Stomach smooth muscle (tissue), 2 donors: Measurements from ENCODE around the gene LCAT.

ENCODE experiments used
- H3K27ac ChIP-seq: one replicate; pipeline ENCODE4 v1.7.0; 2013; ENCODE audit warnings: mild to moderate bottlenecking, low read length, inconsistent platforms
- H3K27me3 ChIP-seq, 2 donors: one replicate each; pipeline ENCODE4 v1.7.0; 2013; ENCODE audit warnings: low read length in 2 of 2; ENCODE audit not compliant: insufficient read depth in 2 of 2, control insufficient read depth in 1 of 2
- H3K36me3 ChIP-seq, 2 donors: one replicate each; pipeline ENCODE4 v1.7.0; 2013; ENCODE audit warnings: low read length in 2 of 2; ENCODE audit not compliant: control insufficient read depth in 2 of 2, insufficient read depth in 2 of 2
- H3K4me1 ChIP-seq: one replicate; pipeline ENCODE4 v1.7.0; 2013; ENCODE audit warnings: low read length; ENCODE audit not compliant: control insufficient read depth, insufficient read depth
- H3K4me3 ChIP-seq, 2 donors: one replicate each; pipeline ENCODE4 v1.7.0; 2013; ENCODE audit warnings: low read length in 2 of 2
- H3K9ac ChIP-seq, 2 donors: one replicate each; pipeline ENCODE4 v1.7.0; 2013; ENCODE audit warnings: low read length in 2 of 2, mild to moderate bottlenecking in 1 of 2
- H3K9me3 ChIP-seq, 2 donors: one replicate each; pipeline ENCODE4 v1.7.0; 2013; ENCODE audit warnings: low read length in 2 of 2; ENCODE audit not compliant: control insufficient read depth in 2 of 2
- donor health status: healthy.
- donor health status: Pancreatic carcinoma.

LCAT gene

DNA sequence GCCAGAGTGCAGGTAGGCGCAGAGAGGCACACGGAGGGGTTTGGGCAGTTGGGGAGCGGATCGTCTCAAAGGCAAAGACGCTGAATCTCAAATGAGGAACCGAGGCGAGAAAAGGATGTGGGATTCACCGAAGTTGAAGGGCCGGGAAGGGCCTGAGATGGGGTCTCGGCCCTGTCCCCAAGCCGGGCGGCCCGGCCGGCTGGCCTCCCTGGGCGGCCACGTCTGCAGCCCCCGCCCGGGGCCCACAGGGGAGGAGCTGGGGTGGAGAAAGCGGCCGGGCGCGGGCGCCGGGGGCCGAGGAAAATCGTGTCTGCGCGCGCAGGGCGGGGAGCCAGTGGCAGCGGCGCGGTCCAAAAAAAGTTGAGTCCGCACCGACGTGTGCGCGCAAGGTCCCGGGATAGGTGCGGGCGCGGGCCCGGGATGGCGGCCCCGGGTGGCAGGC, 24.1 kb upstream of the LCAT start:
- Histone ChIP-seq H3K4me3 (peak overlapping the region; percentile 96 to 97), H3K36me3 (peaks cover 0 to 5% of the 10 kb centered on the region in 2 donors), H3K4me1 (peaks cover 50% of the 10 kb centered on the region), H3K9me3 (no peaks in the 10 kb centered on the region), H3K9ac (peak overlapping the region; percentile 95), H3K27ac (peak overlapping the region; percentile 89), H3K27me3 (no peaks in the 10 kb centered on the region)

DNA sequence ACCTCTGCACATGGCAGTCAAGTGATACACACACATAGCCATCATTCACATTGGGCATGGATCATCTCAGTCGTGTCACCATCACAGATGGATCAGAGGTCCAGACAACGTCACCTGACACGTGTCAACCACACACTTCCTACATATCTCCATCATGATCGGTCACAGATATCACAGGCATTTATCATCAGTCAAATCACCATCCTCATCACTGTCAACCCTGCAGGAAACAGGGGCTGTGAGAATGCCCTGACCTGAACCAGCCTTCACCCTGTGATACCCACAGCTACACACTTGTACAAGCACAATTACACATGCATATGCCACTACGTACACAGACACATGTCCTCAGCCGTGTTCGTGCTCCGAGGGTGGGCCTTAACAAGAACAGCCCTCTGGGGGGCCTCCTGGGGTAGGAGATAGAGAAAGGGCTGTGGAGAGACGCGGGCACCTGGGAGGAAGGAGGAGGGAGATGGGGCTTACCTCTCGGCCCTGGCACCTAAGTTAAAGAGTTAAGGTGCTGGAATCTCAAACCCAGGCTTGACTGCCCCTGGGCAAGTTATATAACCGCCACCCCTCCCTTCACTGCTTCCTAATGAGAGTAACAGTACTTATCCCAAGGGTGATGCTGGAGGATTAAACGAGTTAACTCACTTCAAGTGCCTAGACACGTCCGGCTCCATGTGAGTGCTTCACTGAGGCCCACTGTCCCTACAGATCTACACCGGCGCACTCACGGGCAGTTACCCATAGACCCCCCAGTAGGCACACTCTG, 23.4 kb upstream of the LCAT start:
- peak overlapping the region; percentile 89 for H3K27ac ChIP-seq
- H3K4me3 ChIP-seq: peak overlapping the region; percentile 96 to 97
- no peaks in the 10 kb centered on the region for H3K27me3 ChIP-seq
- H3K9ac ChIP-seq: peak overlapping the region; percentile 95
- H3K9me3 ChIP-seq: no peaks in the 10 kb centered on the region
- peaks cover 51% of the 10 kb centered on the region for H3K4me1 ChIP-seq
- H3K36me3 ChIP-seq: peaks cover 5 to 10% of the 10 kb centered on the region in 2 donors

DNA sequence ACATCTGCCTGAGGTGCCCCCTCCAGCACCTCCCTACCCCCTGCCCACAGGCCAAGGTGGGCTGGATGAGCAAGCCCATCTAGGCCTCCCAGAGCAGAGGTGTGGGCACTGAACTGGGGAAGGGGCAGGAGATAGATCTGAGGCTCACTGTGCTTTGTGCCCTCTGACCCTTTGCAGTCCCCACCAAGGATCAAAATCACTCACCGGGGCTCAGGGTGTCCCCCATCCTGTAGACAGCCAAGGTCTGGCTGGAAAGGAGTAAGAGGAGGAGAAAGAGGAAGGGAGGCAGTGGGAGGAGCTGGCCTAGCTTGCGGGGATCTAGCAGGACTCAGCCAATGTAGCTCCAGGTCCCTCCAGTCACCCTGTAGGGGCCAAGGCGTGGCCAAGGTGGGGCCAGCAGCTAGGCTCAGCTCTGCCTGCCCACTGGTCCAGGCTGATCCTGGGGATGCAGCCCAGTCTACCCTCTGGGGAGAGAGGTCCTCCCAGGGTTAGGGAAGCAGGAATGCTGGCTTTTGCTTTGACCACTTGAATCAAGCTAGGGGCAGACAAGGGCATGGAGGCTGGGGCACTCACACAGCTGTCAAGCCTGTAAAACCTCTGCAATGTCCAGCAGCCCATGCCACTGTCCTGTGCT, 22.7 kb upstream of the LCAT start:
- Histone ChIP-seq H3K9me3 (no peaks in the 10 kb centered on the region), H3K4me3 (peak overlapping the region; percentile 96 to 97), H3K27me3 (no peaks in the 10 kb centered on the region), H3K36me3 (peaks cover 12 to 16% of the 10 kb centered on the region in 2 donors), H3K9ac (peak overlapping the region; percentile 95), H3K4me1 (peaks cover 58% of the 10 kb centered on the region), H3K27ac (peak overlapping the region; percentile 89)

DNA sequence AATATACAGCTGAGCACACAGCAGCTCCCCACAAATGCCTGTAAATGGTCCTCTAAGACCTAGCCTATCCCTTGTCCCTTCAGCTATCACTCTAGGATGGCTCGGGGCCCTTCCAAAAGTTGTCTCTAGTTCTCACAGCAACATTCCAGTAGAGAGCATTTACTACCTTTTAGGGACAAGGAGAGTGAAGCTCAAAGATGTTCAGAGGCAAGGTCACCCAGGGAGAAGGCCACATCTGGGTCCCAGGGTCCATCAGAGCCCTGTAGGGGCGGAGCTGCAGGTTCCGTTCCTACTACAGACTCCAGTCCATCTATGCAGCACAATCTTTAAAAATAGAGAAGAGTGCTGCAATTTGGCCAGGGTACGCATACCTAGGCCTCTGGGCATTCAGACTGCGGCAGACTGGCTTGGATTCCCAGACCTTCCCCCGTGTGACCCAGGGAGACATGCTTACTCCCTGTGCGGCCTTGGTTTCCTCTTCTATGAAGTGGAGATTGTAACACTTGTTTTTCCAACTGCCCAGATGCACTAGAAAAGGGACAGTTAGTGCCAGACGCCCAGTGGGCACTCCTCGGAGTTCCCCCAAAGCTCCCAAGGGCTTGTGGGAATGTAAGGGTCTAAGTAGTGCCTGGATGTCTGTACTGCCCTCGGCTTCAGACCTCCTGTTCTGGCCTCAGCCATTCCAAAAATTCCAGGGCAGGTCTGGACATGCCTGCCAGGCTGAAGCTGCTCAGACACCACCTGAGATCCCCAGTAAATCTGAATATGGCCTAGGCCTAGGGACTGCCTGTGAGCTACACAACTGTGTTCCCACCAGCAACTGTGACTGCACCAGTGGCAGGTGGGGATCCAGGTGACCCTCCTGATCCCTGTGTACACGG, 22.0 kb upstream of the LCAT start:
- Histone ChIP-seq H3K4me3 (peak overlapping the region; percentile 33 to 96), H3K4me1 (peaks cover 65% of the 10 kb centered on the region)

DNA sequence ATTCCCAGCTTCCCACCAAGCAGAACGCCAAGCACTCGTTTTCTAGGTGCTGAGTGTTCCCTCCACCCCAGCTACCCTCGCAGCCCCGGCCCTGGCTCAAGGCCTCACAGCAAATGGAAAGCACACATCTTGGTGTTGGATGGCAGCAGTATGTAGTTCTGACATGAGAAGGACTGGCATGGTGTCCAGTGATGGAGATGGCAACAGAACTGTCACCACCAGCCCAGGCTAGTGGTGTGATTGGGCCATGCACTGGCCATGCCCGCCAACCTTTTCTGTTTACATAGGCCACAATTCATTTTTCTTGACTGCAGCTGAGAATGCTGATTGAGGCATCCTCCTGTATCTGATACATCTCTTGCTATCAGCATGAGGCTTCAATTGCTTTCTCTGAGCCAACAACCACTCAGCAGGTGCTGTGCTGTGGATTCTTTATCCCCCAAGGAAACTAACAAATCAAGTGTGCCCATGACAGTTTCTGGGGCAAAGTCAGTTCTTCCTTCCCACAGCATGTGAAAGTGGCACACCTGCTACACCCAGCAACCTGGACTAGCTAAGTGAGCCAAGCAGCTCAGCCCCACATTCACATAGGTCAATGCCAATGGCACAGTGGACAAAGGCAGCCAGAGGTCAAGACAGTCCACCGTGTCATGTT, 20.7 kb upstream of the LCAT start:
- H3K36me3 ChIP-seq: peaks cover 28 to 35% of the 10 kb centered on the region in 2 donors
- no peaks in the 10 kb centered on the region for H3K9me3 ChIP-seq
- H3K27me3 ChIP-seq: no peaks in the 10 kb centered on the region
- H3K4me3 ChIP-seq: peak overlapping the region in 1 of 2 donors; percentile 29
- peak overlapping the region; percentile 89 for H3K27ac ChIP-seq
- peaks cover 75% of the 10 kb centered on the region for H3K4me1 ChIP-seq
- peak overlapping the region in 1 of 2 donors; percentile 14 for H3K9ac ChIP-seq

More for the DNA sequence above, 22.0 kb upstream of the LCAT start:
- Histone ChIP-seq H3K9ac (peak overlapping the region; percentile 95), H3K27me3 (no peaks in the 10 kb centered on the region), H3K9me3 (no peaks in the 10 kb centered on the region), H3K27ac (peak overlapping the region; percentile 89), H3K36me3 (peaks cover 19 to 24% of the 10 kb centered on the region in 2 donors)

DNA sequence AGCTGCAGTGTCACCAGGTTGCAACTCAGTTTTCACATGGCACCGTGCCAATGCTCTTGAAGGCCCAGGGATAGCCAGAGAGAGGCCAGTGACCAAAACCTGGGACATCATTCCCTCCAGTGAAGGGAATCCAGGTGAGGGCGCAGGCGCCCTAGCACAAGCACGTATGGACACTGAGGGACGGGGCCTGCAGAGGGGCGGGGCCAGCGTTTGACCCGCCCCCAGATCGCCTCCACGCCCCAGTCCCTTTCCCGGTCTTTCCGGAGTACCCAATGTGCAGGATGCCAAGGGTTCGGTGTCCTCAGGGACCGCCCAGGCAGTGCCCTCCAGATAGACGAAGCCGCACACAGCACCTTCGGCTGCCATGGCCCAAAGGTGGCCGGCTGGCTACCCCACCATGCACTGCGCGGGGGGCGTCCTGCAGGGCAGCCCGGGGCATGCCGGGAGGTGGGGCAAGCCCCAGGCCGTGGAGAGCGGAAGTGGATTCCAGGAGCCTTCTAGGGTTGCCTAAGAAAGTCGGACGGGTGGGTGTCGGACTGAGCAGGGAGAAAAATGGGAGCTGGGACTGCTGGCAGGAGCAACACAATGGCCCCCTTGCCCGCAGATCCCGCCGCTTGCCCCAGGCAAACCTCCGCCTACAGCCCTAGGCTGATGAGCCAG, 19.9 kb upstream of the LCAT start:
- H3K9ac ChIP-seq: no peak overlapping the region
- H3K4me3 ChIP-seq: no peak overlapping the region
- H3K27ac ChIP-seq: peak overlapping the region; percentile 31

DNA sequence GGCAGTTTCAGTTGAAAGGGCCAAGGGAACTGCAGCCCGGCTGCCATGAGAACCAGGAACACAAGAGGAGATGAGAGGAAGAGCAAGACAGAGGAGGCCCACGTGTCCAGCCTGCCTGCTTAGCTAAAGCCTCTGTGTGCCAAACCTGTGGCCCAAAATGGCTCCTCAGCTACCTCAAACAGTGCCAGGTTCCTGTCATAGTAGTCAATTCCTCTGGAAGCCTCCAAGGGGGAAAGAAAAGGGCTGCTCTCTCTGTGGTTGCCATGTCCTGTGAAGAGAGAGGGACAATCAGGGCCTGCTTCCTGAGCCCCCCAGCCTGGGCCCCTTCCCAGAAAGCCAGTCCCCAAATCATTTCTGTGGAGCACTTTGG, 19.4 kb upstream of the LCAT start:
- H3K27ac ChIP-seq: peak overlapping the region; percentile 31
- peaks cover 81% of the 10 kb centered on the region for H3K4me1 ChIP-seq
- H3K9ac ChIP-seq: peak overlapping the region in 1 of 2 donors; percentile 4
- no peaks in the 10 kb centered on the region for H3K9me3 ChIP-seq
- peak overlapping the region in 1 of 2 donors; percentile 40 for H3K4me3 ChIP-seq
- no peaks in the 10 kb centered on the region for H3K27me3 ChIP-seq
- H3K36me3 ChIP-seq: peaks cover 40 to 48% of the 10 kb centered on the region in 2 donors

More for the DNA sequence above, 19.9 kb upstream of the LCAT start:
- Histone ChIP-seq H3K36me3 (peaks cover 36 to 43% of the 10 kb centered on the region in 2 donors), H3K4me1 (peaks cover 78% of the 10 kb centered on the region), H3K9me3 (no peaks in the 10 kb centered on the region), H3K27me3 (no peaks in the 10 kb centered on the region)

DNA sequence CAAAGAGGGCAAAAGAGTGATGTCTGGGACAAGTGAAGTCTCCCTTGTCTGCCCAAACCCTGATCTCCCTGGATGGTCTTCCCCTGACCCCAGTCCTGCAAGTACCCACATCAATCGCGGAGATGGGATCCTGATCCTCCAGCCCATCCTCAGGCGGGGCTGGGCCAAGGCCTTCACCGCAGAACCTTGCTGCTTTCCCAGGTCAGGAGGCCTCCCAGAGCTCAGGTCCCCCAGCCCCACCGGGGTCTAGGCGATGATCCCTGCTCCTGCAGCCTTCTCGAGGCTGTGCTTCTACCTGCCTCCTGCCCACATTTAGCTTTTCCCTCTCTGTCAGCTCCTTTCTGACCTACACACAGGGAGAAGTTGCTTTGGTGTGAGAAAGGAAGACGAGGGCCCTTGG, 18.2 kb upstream of the LCAT start:
- H3K9ac ChIP-seq: no peak overlapping the region
- H3K36me3 ChIP-seq: peaks cover 46 to 58% of the 10 kb centered on the region in 2 donors
- H3K9me3 ChIP-seq: no peaks in the 10 kb centered on the region
- no peaks in the 10 kb centered on the region for H3K27me3 ChIP-seq
- H3K4me1 ChIP-seq: peaks cover 77% of the 10 kb centered on the region
- H3K27ac ChIP-seq: peak overlapping the region; percentile 18
- H3K4me3 ChIP-seq: no peak overlapping the region

DNA sequence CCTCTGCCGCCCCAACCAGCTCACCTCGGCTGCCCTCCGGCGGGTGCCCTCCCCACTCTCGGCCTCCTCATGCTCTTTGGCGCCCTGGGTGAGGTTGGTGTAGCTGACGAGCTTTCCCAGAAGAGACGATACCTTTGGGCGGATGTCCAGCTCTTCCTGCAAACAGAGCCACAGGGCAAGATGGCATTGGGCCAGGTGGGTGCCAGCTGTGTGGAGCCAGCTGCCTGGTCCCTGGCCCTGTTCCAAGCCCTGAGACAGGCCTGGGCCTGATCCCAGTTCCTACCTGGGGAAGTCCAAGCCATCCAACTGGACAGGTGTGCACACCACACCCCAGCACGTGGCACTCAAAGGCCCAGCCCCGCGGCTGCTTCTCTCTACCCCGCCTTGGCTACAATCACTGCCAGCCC, 17.6 kb upstream of the LCAT start:
- Histone ChIP-seq H3K4me3 (no peak overlapping the region), H3K9ac (no peak overlapping the region), H3K36me3 (peaks cover 46 to 59% of the 10 kb centered on the region in 2 donors), H3K27me3 (no peaks in the 10 kb centered on the region), H3K9me3 (no peaks in the 10 kb centered on the region), H3K27ac (peak overlapping the region; percentile 49), H3K4me1 (peaks cover 71% of the 10 kb centered on the region)
